HFFc6 (cell line): Measurements from ENCODE around the gene ACTR2. TPM values are rescaled to one million over a fixed set of nuclear protein-coding genes. Genes with fewer than 3 reads are reported as not detected.

Experiments
- DNase-seq: peaks from one replicate; pipeline ENCODE4 v3.0.0-alpha.2; 2018
- H3K27ac Mint-ChIP-seq: 2 replicates; pipeline ENCODE4 v1.8.0; 2020; ENCODE audit warnings: mild to moderate bottlenecking, mixed read lengths
- H3K27me3 Mint-ChIP-seq: 2 replicates; pipeline ENCODE4 v1.8.0; 2021; ENCODE audit warnings: mild to moderate bottlenecking, moderate library complexity, mixed read lengths; ENCODE audit not compliant: insufficient read depth
- H3K36me3 Mint-ChIP-seq: 2 replicates; pipeline ENCODE4 v1.8.0; 2021; ENCODE audit warnings: low read depth, mixed read lengths
- H3K4me1 Mint-ChIP-seq: 2 replicates; pipeline ENCODE4 v1.8.0; 2020; ENCODE audit warnings: low read depth, mixed read lengths
- H3K4me3 Mint-ChIP-seq: 2 replicates; pipeline ENCODE4 v1.8.0; 2020; ENCODE audit warnings: mild to moderate bottlenecking, moderate library complexity, mixed read lengths
- H3K9me3 Mint-ChIP-seq: 2 replicates; pipeline ENCODE4 v1.8.0; 2020; ENCODE audit warnings: mild to moderate bottlenecking, mixed read lengths
- CTCF ChIP-seq: fragments of 200-600 bp; sonication (generic); IDR thresholded peaks from 2 replicates; pipeline ENCODE4 v1.5.0; 2021; ENCODE audit warnings: antibody characterized with exemption, mild to moderate bottlenecking
- total RNA-seq, 6 experiments: library from RNA; stranded (reverse); fragmentation: NEBNext Ultra II Directional; extraction: Animal tissue kit (Norgen Biotek cat#: 25700); gene quantifications; 2 replicates in 1 of 6; 3 replicates in 5 of 6; pipeline ENCODE4 v1.2.3, GENCODE V29; 2021

ACTR2 gene
- total RNA-seq, 6 experiments from 2014 or later: 412 to 450 (median 427) TPM

- H3K4me1 Mint-ChIP-seq: peaks cover 11% of the 10 kb centered on the region
Measured at GRCh38 chr2:65204461-65205210, 23.0 kb upstream of the ACTR2 start.

GRCh38 chr2:65212115-65212514, 15.5 kb upstream of the ACTR2 start:
- H3K4me1 Mint-ChIP-seq: no peaks in the 10 kb centered on the region
- H3K36me3 Mint-ChIP-seq: no peaks in the 10 kb centered on the region
- DNase-seq: no peak
- H3K4me3 Mint-ChIP-seq: no peak overlapping the region
- no peak for TF ChIP-seq CTCF
- H3K9me3 Mint-ChIP-seq: no peaks in the 10 kb centered on the region
- no peaks in the 10 kb centered on the region for H3K27me3 Mint-ChIP-seq
- H3K27ac Mint-ChIP-seq: no peak overlapping the region

More at GRCh38 chr2:65204461-65205210, 23.0 kb upstream of the ACTR2 start:
- no peak for TF ChIP-seq CTCF
- Mint-ChIP-seq H3K27me3 (no peaks in the 10 kb centered on the region), H3K4me3 (no peak overlapping the region), H3K36me3 (no peaks in the 10 kb centered on the region; the same call in 1 of the 2 replicates), H3K9me3 (no peaks in the 10 kb centered on the region), H3K27ac (no peak overlapping the region)
- DNase-seq: no peak

GRCh38 chr2:65212619-65213018, 15.0 kb upstream of the ACTR2 start:
- no peak for DNase-seq
- H3K9me3 Mint-ChIP-seq: no peaks in the 10 kb centered on the region
- H3K27me3 Mint-ChIP-seq: no peaks in the 10 kb centered on the region
- no peaks in the 10 kb centered on the region for H3K36me3 Mint-ChIP-seq
- no peak overlapping the region for H3K27ac Mint-ChIP-seq
- H3K4me3 Mint-ChIP-seq: no peak overlapping the region
- no peaks in the 10 kb centered on the region for H3K4me1 Mint-ChIP-seq
- TF ChIP-seq CTCF: no peak

- Mint-ChIP-seq H3K9me3 (no peaks in the 10 kb centered on the region), H3K4me3 (no peak overlapping the region), H3K27me3 (no peaks in the 10 kb centered on the region), H3K27ac (no peak overlapping the region), H3K36me3 (no peaks in the 10 kb centered on the region), H3K4me1 (no peaks in the 10 kb centered on the region)
- DNase-seq: no peak
- no peak for TF ChIP-seq CTCF
Measured at GRCh38 chr2:65213035-65213434, 14.6 kb upstream of the ACTR2 start.

- Mint-ChIP-seq H3K9me3 (no peaks in the 10 kb centered on the region), H3K27me3 (no peaks in the 10 kb centered on the region), H3K27ac (no peak overlapping the region), H3K4me1 (no peaks in the 10 kb centered on the region), H3K36me3 (no peaks in the 10 kb centered on the region), H3K4me3 (no peak overlapping the region)
- TF ChIP-seq CTCF: no peak
- no peak for DNase-seq
Measured at GRCh38 chr2:65214361-65214760, 13.3 kb upstream of the ACTR2 start.
